GM18508 (cell line): ENCODE measurements around the gene TSHR.

Source experiments
- ATAC-seq: cut with Tn5 transposase; IDR thresholded peaks from one replicate; pipeline ENCODE4 v1.9.1; 2021; ENCODE audit warnings: moderate number of reproducible peaks; ENCODE audit not compliant: insufficient read depth, unreplicated experiment

The TSHR gene

DNA sequence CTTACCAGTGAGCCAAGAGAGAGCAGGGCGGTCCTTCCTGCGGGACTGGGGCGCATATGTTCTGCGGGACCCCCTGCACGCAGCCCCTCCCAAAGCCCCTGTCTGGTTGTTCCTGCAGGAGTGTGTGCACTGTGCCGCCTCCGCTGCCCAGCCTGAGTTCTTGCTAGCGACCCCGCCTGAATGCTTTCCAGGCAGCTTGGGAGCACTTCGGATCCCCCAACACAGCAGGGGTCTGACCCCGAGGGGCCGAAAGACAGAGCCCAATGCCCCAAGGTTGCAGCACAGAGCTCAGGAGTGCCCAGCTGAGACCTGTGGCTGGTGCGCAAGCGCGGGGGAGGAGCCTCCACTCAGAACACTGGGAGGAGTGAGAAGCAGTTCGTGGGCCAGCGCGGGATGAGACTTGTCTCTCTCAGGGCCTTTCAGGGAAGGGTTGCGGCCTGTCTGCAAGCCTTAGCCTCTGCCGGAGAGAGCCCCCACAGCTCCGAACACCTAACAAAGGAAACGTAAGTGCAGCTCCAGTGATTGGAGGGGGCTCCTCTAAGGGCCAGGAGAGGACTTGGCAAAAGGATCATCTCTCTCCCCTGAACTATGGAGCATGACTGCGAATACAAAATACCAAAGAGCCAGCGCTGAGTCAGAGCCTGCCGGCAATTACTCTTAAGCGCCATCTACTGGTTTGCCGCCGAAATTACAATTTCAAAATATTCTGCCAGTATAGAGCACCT lies 214.8 kb downstream of the TSHR start:
- ATAC-seq: peak; percentile 88

DNA sequence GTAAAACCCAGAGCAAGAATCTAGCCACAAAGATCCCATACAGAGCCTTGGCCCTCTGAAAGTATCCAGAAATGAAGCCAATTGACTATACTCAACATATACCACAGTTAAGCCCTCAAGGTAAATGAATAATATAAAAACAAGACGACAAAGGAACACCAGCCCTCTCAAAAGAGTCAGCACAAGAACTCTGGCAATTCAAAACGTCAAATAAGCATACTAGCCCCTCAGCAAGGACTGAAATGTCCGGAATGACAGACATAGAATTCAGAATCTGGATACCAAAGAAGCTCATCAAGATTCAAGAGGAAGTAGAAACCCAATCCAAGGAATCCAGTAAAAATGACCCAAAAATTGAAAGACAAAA lies 215.4 kb downstream of the TSHR start:
- ATAC-seq: no peak

DNA sequence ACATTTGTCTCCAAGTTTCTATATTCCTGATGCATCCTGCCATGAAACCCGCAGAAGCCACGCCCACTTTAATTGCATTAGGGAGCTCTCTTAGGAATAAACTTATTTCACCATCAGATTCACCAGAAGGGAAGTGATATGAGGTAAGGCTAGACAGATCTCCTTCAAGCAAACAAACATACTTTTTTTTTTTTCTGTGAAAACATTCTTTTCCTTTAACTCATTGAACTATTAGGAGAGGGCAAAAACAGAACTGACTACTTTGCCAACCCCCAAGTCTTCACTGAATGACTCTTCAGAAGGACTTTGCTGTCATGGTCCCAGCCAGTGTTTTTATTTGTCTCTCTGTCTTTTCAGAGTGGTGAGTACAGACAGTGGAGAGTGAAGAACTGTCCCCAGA lies 216.9 kb downstream of the TSHR start:
- ATAC-seq: no peak

DNA sequence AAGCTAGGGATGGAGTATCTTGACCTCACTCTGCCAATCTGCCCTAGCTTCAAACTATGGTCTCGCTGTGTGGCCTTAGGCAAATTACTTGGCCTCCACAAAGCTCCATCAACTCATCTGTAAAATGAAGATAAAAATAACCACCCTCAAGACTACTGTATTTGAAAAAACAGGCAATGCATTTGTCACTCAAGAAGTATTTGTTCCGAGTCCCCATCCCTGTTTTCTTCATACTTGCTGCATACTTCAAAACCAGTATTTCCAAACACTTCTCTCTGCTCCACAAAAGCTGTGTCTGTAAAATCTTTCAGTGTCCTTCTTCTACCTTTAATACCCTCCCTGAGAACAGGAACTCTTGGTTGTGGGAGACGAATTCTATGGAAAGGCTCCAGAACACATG lies 217.5 kb downstream of the TSHR start:
- no peak for ATAC-seq

DNA sequence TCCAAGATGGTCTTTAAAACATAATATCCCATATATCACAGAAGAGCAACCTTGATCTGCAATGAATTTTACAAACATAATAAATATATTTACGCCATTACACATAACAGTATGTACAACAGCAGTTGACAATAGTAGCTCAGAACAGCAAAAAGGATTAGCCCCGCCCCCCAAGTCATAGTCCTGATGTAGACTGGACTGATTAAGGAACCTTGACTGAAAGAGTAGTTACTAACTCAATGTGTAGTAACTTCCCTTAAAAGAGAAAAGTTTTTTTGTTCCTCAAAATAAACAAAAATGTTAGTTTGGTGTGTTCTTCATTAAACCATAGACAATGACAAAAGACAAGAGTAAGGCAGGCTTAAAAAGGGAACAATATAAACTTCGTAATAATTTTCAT lies 220.8 kb downstream of the TSHR start:
- ATAC-seq: no peak

DNA sequence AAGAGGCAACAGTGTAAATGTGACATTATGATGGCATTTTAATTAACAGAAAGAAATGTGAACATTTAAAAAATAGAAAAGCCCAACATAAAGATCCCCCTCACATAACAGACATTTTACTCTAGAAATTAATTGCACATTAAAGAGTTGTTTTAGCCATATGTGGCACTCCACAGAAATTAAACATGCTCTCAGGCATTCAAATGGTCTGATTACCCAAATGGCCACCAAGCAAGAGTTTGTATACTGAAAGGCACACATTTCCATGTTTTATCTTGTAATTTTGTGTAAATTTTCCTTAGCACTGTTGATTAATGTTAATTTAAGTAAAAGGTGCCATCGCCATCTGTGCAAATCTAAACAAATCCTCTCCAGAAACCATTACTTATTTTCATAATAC lies 221.8 kb downstream of the TSHR start:
- no peak for ATAC-seq

DNA sequence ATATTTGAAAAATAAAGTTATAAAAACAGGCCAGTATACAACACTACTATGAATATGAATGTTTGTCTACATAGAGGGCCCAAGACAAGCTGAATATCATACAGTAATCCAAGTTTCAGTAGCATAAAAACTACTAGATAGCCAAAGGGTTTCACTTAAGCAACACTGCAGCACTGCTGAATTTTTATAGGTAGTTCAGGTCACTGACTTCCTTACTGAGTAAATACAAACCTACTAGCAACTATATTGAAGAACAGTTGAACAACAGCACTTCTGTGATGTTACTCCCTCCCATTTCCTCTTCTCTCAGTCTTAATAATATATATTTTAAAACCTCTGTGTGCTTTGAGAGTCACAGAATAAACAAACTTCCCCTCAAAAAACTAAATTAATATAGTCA lies 222.6 kb downstream of the TSHR start:
- ATAC-seq: peak; percentile 37

DNA sequence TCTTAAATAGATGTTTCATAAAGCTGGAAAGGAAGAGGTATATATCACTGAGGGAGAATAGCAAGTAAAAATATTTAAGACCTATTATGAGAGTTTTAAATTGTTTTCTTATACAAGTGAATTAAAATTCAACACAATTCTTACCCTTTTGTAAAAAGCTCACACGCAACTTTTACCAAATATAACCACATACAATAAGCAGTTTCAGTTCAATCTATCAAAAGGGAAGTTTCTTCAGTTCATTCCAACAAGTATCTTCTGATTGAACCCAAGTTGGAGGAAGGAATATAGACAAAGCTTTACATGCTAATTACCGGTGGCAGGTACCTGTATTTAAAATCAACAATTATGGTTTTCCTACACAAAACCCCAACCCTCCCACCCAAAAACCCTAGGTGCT lies 224.2 kb downstream of the TSHR start:
- ATAC-seq: no peak

DNA sequence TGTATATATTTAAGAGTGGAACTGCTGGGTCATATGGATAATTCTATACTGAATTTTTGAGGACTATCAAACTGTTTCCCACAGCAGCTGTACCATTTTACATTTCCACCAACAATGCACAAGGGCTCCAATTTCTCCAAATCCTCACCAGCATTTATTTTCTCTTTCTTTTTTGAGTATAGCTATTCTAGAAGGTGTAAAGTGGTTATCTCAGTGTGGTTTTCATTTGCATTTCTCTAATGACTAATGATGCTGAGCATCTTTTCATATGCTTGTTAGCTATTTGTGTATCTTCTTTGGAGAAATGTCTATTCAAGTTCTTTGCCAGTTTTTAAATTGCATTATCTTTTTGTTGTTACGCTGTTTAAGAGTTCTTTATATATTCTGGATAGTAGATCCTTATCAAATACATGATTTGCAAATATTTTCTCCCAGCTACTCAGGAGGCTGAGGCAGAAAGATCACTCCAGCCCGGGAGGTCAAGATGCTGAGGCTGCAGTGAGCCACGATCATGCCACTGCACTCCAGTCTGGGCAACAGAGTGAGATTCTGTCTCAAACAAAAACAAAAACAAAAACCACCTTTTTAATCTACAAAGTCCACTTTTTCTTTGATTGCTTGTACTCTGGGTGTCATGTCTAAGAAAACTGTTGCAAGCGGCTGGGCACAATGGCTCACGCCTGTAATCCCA lies 232.6 kb downstream of the TSHR start:
- peak; percentile 64 for ATAC-seq

DNA sequence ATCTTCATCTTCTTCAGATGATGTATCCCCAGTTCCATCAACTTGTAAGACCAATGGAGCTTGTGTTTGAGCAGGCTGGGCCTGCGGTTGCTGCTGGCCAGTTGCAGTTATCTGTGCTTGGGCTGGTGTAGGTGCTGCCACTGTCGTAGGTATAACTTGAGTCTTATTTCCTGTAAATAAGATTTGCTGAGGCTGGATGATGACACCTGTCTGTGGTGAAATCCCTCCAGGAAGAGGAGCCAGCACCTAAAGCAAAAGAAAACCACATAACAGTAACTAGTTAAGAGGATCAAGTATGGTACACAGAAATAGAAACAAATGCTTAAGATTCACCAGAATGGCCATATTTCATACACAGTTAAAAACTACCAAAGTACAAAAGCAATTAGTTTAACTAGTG lies 237.2 kb downstream of the TSHR start:
- no peak for ATAC-seq

DNA sequence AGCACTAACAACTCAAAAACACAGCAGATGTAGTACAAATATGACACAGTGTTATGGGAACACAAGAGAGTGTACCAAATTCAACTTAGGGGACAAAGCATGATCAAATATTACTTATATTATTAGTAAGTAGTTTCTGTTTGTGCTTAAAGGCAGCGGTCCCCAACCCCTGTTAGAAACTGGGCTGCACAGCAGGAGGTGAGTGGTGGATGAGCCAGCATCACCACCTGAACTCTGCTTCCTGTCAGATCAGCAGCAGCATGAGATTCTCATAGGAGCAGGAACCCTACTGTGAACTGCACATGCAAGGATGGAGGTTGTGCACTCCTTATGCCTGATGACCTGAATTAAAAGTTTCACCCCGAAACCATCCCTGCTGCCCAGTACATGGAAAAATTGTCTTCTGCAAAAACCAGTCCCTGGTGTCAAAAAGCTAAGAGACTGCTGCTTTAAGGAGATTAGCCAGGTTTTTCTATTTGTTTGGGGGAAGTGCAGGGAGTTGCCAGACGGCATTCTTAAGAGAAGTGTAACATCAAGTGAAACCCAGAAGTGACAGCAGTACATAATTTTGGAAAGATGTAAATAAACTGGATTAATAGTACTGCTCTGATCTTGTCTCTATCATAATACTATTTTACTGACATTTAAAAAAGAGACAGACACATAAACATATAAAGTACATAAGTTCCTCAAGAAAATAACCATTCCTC lies 238.7 kb downstream of the TSHR start:
- no peak for ATAC-seq
